ENCODE data around the gene SYNE1. TPM values are rescaled to one million over a fixed set of nuclear protein-coding genes. Genes with fewer than 3 reads are reported as not detected.

The SYNE1 gene
- total and polyA plus RNA-seq, 4 donors, result 10.2 to 105 (median 24.5) TPM

- 90% methylated on average over 6 of the region's 6 CpGs for WGBS
- Histone ChIP-seq H3K4me3 (ENCODE audit: low read depth in 1 of 3, low read length in 3 of 3) (no peak overlapping the region), H3K9ac (ENCODE audit: low read depth in 1 of 2, low read length in 2 of 2) (no peak overlapping the region), H3K9me3 (ENCODE audit: control insufficient read depth in 4 of 4, low read length in 3 of 4) (no peaks in the 10 kb centered on the region), H3K36me3 (ENCODE audit: control insufficient read depth in 4 of 4, insufficient read depth in 3 of 4, low read depth in 1 of 4, low read length in 3 of 4) (peaks cover 0 to 1% (median 0%) of the 10 kb centered on the region in 4 donors), H3K27ac (ENCODE audit: low read depth in 1 of 2, low read length in 2 of 2) (no peak overlapping the region), H3K4me1 (ENCODE audit: control insufficient read depth in 4 of 4, insufficient read depth in 4 of 4, low read length in 3 of 4) (no peaks in the 10 kb centered on the region), H3K27me3 (ENCODE audit: control insufficient read depth in 4 of 4, insufficient read depth in 4 of 4, low read length in 3 of 4) (no peaks in the 10 kb centered on the region)
- DNase-seq (ENCODE audit: low spot score), result no peak
- no peak for TF ChIP-seq CTCF (IDR thresholded peaks at IDR 0.05; ENCODE audit: low read depth, low read length, missing input control)
- TF ChIP-seq ATF3 (IDR thresholded peaks at IDR 0.05), result no peak
- TF ChIP-seq NR2F2 (IDR thresholded peaks at IDR 0.05), result no peak
- TF ChIP-seq HNF4G (IDR thresholded peaks at IDR 0.05), result no peak
- TF ChIP-seq GABPA (IDR thresholded peaks at IDR 0.05 in 1 of 2, conservative IDR thresholded peaks at IDR 0.05 in 1 of 2), result no peak
- TF ChIP-seq FOXA2 (IDR thresholded peaks at IDR 0.05), result no peak
- no peak for TF ChIP-seq EGR1 (IDR thresholded peaks at IDR 0.05; ENCODE audit: low read depth in 2 of 2)
- no peak for TF ChIP-seq JUND (IDR thresholded peaks at IDR 0.05)
- no peak for TF ChIP-seq RAD21 (IDR thresholded peaks at IDR 0.05)
- no peak for TF ChIP-seq HNF4A (conservative IDR thresholded peaks at IDR 0.05)
- no peak for TF ChIP-seq FOXA1 (IDR thresholded peaks at IDR 0.05)
- no peak for TF ChIP-seq MAX (IDR thresholded peaks at IDR 0.05)
- TF ChIP-seq ZBTB33 (IDR thresholded peaks at IDR 0.05), result no peak
- no peak for TF ChIP-seq TAF1 (conservative IDR thresholded peaks at IDR 0.05)
- no peak for TF ChIP-seq YY1 (IDR thresholded peaks at IDR 0.05)
Measured at GRCh38 chr6:152404936-152405595, 232.1 kb downstream of the SYNE1 start.

GRCh38 chr6:152404086-152404857 lies 232.9 kb downstream of the SYNE1 start:
- DNase-seq (ENCODE audit: low spot score), result no peak
- no peaks in the 10 kb centered on the region for H3K4me1 ChIP-seq (ENCODE audit: control insufficient read depth in 4 of 4, insufficient read depth in 4 of 4, low read length in 3 of 4)
- no peaks in the 10 kb centered on the region for H3K27me3 ChIP-seq (ENCODE audit: control insufficient read depth in 4 of 4, insufficient read depth in 4 of 4, low read length in 3 of 4)
- H3K9ac ChIP-seq (ENCODE audit: low read depth in 1 of 2, low read length in 2 of 2), result no peak overlapping the region
- no peak overlapping the region for H3K27ac ChIP-seq (ENCODE audit: low read depth in 1 of 2, low read length in 2 of 2)
- no peaks in the 10 kb centered on the region for H3K9me3 ChIP-seq (ENCODE audit: control insufficient read depth in 4 of 4, low read length in 3 of 4)
- no peak overlapping the region for H3K4me3 ChIP-seq (ENCODE audit: low read depth in 1 of 3, low read length in 3 of 3)
- peaks cover 0 to 1% (median 0%) of the 10 kb centered on the region in 4 donors for H3K36me3 ChIP-seq (ENCODE audit: control insufficient read depth in 4 of 4, insufficient read depth in 3 of 4, low read depth in 1 of 4, low read length in 3 of 4)
- 76% methylated on average over 6 of the region's 6 CpGs for WGBS
- TF ChIP-seq RAD21 (IDR thresholded peaks at IDR 0.05) (no peak), JUND (IDR thresholded peaks at IDR 0.05) (no peak), SP1 (IDR thresholded peaks at IDR 0.05) (no peak), REST (IDR thresholded peaks at IDR 0.05) (no peak), GABPA (IDR thresholded peaks at IDR 0.05 in 1 of 2, conservative IDR thresholded peaks at IDR 0.05 in 1 of 2) (no peak), ATF3 (IDR thresholded peaks at IDR 0.05) (no peak), NR2F2 (IDR thresholded peaks at IDR 0.05) (no peak), ZBTB33 (IDR thresholded peaks at IDR 0.05) (no peak), HNF4A (conservative IDR thresholded peaks at IDR 0.05) (no peak), HNF4G (IDR thresholded peaks at IDR 0.05) (no peak)
